Stimulated activated CD8-positive, alpha-beta memory T cell treated with anti-CD3 and anti-CD28 coated beads, Interleukin-2, amount 100 ng/mL, for 1 hour (primary cell): ENCODE measurements around the gene GBGT1.
A peak's percentile ranks its signal among the peaks of the same experiment; 100 is the strongest.

Source experiments
- DNase-seq, 2 donors: peaks; one replicate each; pipeline ENCODE4 v3.0.0-alpha.2; 2020; ENCODE audit warnings: low read depth in 2 of 2

Gene GBGT1

GRCh38 chr9:133125941-133126696 is 37.6 kb downstream of the GBGT1 start:
- no peak for DNase-seq

GRCh38 chr9:133124907-133125275 is 38.8 kb downstream of the GBGT1 start:
- no peak for DNase-seq

GRCh38 chr9:133124123-133124906 is 39.4 kb downstream of the GBGT1 start:
- DNase-seq: no peak

GRCh38 chr9:133122935-133123611 is 40.6 kb downstream of the GBGT1 start:
- no peak for DNase-seq

- no peak for DNase-seq
These were observed 41.1 kb downstream of the GBGT1 start for GRCh38 chr9:133122605-133122934.

GRCh38 chr9:133121915-133122550 is 41.7 kb downstream of the GBGT1 start:
- no peak for DNase-seq

- peak; percentile 83 to 86 for DNase-seq
These were observed 42.4 kb downstream of the GBGT1 start, which contains the start of gene RALGDS for GRCh38 chr9:133121198-133121914. TSS of gene RALGDS (minus strand) at chr9:133121240. CDS start at chr9:133121154, 86 bp downstream.

- DNase-seq: no peak
These were observed 43.1 kb downstream of the GBGT1 start for GRCh38 chr9:133120501-133121197.

GRCh38 chr9:133119846-133120500 is 43.7 kb downstream of the GBGT1 start:
- no peak for DNase-seq

GRCh38 chr9:133119103-133119845 is 44.4 kb downstream of the GBGT1 start:
- no peak for DNase-seq

GRCh38 chr9:133118568-133118967 is 45.1 kb downstream of the GBGT1 start:
- no peak for DNase-seq

- no peak for DNase-seq
These were observed 45.6 kb downstream of the GBGT1 start for GRCh38 chr9:133118179-133118520.

GRCh38 chr9:133117271-133118178 is 46.2 kb downstream of the GBGT1 start:
- no peak for DNase-seq

GRCh38 chr9:133116346-133117231 is 47.1 kb downstream of the GBGT1 start:
- no peak for DNase-seq

- no peak for DNase-seq
These were observed 47.9 kb downstream of the GBGT1 start for GRCh38 chr9:133115604-133116345.

GRCh38 chr9:133114886-133115603 is 48.7 kb downstream of the GBGT1 start:
- no peak for DNase-seq
